Mesenchymal stem cell (in vitro differentiated cells and primary cell): ENCODE results near the gene NEDD9.

Source experiments
- DNase-seq: peaks from one replicate; pipeline ENCODE4 v3.0.0-alpha.2; 2013
- H2AFZ ChIP-seq: one replicate; pipeline ENCODE4 v1.6.1; 2013; ENCODE audit warnings: low read depth, mild to moderate bottlenecking, control low read depth, inconsistent platforms, low read length, moderate library complexity
- H2AK5ac ChIP-seq: 2 replicates; pipeline ENCODE4 v1.6.1; 2013; ENCODE audit warnings: low read length, moderate library complexity, mild to moderate bottlenecking, inconsistent platforms; ENCODE audit not compliant: severe bottlenecking
- H2BK120ac ChIP-seq: one replicate; pipeline ENCODE4 v1.6.1; 2013; ENCODE audit warnings: low read depth, mild to moderate bottlenecking, inconsistent platforms, low read length, moderate library complexity
- H2BK12ac ChIP-seq, 2 experiments: one replicate each; pipeline ENCODE4 v1.6.1; 2013; ENCODE audit warnings: inconsistent platforms in 2 of 2, low read length in 2 of 2, mild to moderate bottlenecking in 2 of 2, moderate library complexity in 2 of 2, control low read depth in 1 of 2
- H2BK15ac ChIP-seq: one replicate; pipeline ENCODE4 v1.6.1; 2013; ENCODE audit warnings: mild to moderate bottlenecking, low read depth, inconsistent platforms; ENCODE audit not compliant: poor library complexity, severe bottlenecking
- H2BK5ac ChIP-seq: 2 replicates; pipeline ENCODE4 v1.6.1; 2013; ENCODE audit warnings: low read depth, mild to moderate bottlenecking, low read length, control low read depth, inconsistent platforms; ENCODE audit not compliant: poor library complexity, severe bottlenecking
- H3K14ac ChIP-seq, 2 experiments: one replicate each; pipeline ENCODE4 v1.6.1; 2013; ENCODE audit warnings: inconsistent platforms in 2 of 2, low read length in 2 of 2, control low read depth in 1 of 2, mild to moderate bottlenecking in 1 of 2, moderate library complexity in 1 of 2
- H3K18ac ChIP-seq, 2 experiments: one replicate each; pipeline ENCODE4 v1.6.1; 2013; ENCODE audit warnings: inconsistent platforms in 2 of 2, low read length in 2 of 2, control low read depth in 1 of 2, low read depth in 1 of 2, mild to moderate bottlenecking in 1 of 2
- H3K23ac ChIP-seq, 2 experiments: one replicate each; pipeline ENCODE4 v1.6.1; 2013; ENCODE audit warnings: inconsistent platforms in 2 of 2, low read length in 2 of 2, mild to moderate bottlenecking in 2 of 2, moderate library complexity in 2 of 2, control low read depth in 1 of 2
- H3K27ac ChIP-seq: 2 replicates; pipeline ENCODE4 v1.5.1; 2013; ENCODE audit warnings: mild to moderate bottlenecking, moderate library complexity, low read length, control low read depth, inconsistent platforms; ENCODE audit not compliant: poor library complexity, severe bottlenecking
- H3K27me3 ChIP-seq, 2 experiments: 2 replicates each; pipeline versions ENCODE4 v1.6.1 to v1.7.0; 2013; ENCODE audit warnings: low read length in 2 of 2, mild to moderate bottlenecking in 2 of 2, moderate library complexity in 2 of 2, control low read depth in 1 of 2, inconsistent platforms in 1 of 2; ENCODE audit not compliant: control insufficient read depth in 1 of 2, insufficient read depth in 1 of 2
- H3K36me3 ChIP-seq, 2 experiments: 2 replicates each; pipeline versions ENCODE4 v1.6.1 to v1.7.0; 2013; ENCODE audit warnings: low read length in 2 of 2, control low read depth in 1 of 2, inconsistent platforms in 1 of 2, low read depth in 1 of 2, mild to moderate bottlenecking in 1 of 2; ENCODE audit not compliant: insufficient read depth in 2 of 2, control insufficient read depth in 1 of 2
- H3K4ac ChIP-seq, 2 experiments: one replicate each; pipeline ENCODE4 v1.6.1; 2013; ENCODE audit warnings: inconsistent platforms in 2 of 2, low read length in 2 of 2, mild to moderate bottlenecking in 2 of 2, moderate library complexity in 2 of 2, control low read depth in 1 of 2, low read depth in 1 of 2
- H3K4me1 ChIP-seq: 2 replicates; pipeline ENCODE4 v1.6.1; 2013; ENCODE audit warnings: low read depth, low read length, control low read depth; ENCODE audit not compliant: control insufficient read depth, insufficient read depth
- H3K4me2 ChIP-seq: 2 replicates; pipeline ENCODE4 v1.6.1; 2013; ENCODE audit warnings: low read length, mild to moderate bottlenecking, inconsistent platforms; ENCODE audit not compliant: poor library complexity, severe bottlenecking
- H3K4me3 ChIP-seq, 2 experiments: 2 replicates each; pipeline versions ENCODE4 v1.5.1 to v1.7.0; 2013; ENCODE audit warnings: low read length in 2 of 2, mild to moderate bottlenecking in 2 of 2, control low read depth in 1 of 2, low read depth in 1 of 2; ENCODE audit not compliant: insufficient read depth in 1 of 2
- H3K79me1 ChIP-seq: replicated peaks from 2 replicates; pipeline ENCODE4 v1.6.1; 2013; ENCODE audit warnings: mild to moderate bottlenecking, control low read depth, low read length, inconsistent platforms; ENCODE audit not compliant: poor library complexity, severe bottlenecking
- H3K9ac ChIP-seq: 2 replicates; pipeline ENCODE4 v1.7.0; 2013; ENCODE audit warnings: mild to moderate bottlenecking, low read length, moderate library complexity
- H3K9me3 ChIP-seq: 2 replicates; pipeline ENCODE4 v1.7.0; 2013; ENCODE audit warnings: mild to moderate bottlenecking, low read length; ENCODE audit not compliant: control insufficient read depth
- H4K8ac ChIP-seq: one replicate; pipeline ENCODE4 v1.6.1; 2013; ENCODE audit warnings: inconsistent platforms, mild to moderate bottlenecking, low read length, moderate library complexity
- H4K91ac ChIP-seq: one replicate; pipeline ENCODE4 v1.6.1; 2013; ENCODE audit warnings: mild to moderate bottlenecking, low read length, inconsistent platforms
- WGBS: methylation state at CpG from one replicate; pipeline ENCODE4 v1.1.7; 2013; ENCODE audit warnings: mixed read lengths; 5-methylcytosine and 5-hydroxymethylcytosine counted together

The NEDD9 gene

DNA sequence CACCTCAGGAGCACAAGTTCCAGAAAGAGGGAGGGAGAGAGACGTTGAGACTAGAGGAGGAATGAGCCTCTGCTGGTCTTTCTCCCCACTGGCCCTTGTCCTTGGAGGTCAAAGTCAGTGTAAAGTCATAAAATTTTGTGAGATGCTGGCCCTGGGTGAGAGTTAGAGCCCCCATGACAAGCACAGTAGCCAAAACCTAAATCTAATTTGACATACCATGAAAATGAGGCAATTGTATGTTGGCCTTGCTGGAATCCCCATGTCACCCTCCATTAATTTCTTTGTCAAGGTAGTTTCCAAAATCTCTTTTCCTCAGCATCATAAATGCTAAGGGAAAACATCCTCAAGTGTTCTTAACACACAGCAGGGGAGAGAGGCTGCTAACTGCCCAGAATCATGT is 17.6 kb upstream of the NEDD9 start:
- Histone ChIP-seq H3K36me3 (no peaks in the 10 kb centered on the region), H4K8ac (no peak overlapping the region), H3K4ac (no peak overlapping the region), H3K9ac (no peak overlapping the region), H3K9me3 (peaks cover 3% of the 10 kb centered on the region), H2BK15ac (no peak overlapping the region), H3K4me2 (no peak overlapping the region), H3K4me1 (peaks cover 16% of the 10 kb centered on the region), H4K91ac (no peak overlapping the region), H3K14ac (no peak overlapping the region), H3K23ac (no peak overlapping the region), H2BK12ac (peak overlapping the region in 1 of 2 experiments; percentile 0), H3K27me3 (no peaks in the 10 kb centered on the region), H2BK120ac (no peak overlapping the region), H3K4me3 (no peak overlapping the region), H2AK5ac (no peak overlapping the region), H3K79me1 (no peaks in the 10 kb centered on the region), H3K27ac (no peak overlapping the region), H2BK5ac (no peak overlapping the region), H3K18ac (no peak overlapping the region), H2AFZ (no peak overlapping the region)
- WGBS = 71% methylated on average over 1 of the region's 1 CpG
- DNase-seq = no peak

- H2AFZ ChIP-seq = no peak overlapping the region
- WGBS = 88% methylated on average over 3 of the region's 3 CpGs
- no peaks in the 10 kb centered on the region for H3K36me3 ChIP-seq
- H3K4me1 ChIP-seq = peaks cover 16% of the 10 kb centered on the region
- no peak overlapping the region for H3K23ac ChIP-seq
- H2BK120ac ChIP-seq = no peak overlapping the region
- H3K18ac ChIP-seq = no peak overlapping the region
- no peak overlapping the region for H3K4me2 ChIP-seq
- peaks cover 3% of the 10 kb centered on the region for H3K9me3 ChIP-seq
- peak overlapping the region; percentile 24 for H2AK5ac ChIP-seq
- H2BK5ac ChIP-seq = no peak overlapping the region
- no peak overlapping the region for H2BK12ac ChIP-seq
- no peaks in the 10 kb centered on the region for H3K27me3 ChIP-seq
- H3K4me3 ChIP-seq = no peak overlapping the region
- no peaks in the 10 kb centered on the region for H3K79me1 ChIP-seq
- no peak for DNase-seq
- no peak overlapping the region for H4K91ac ChIP-seq
- no peak overlapping the region for H3K14ac ChIP-seq
- no peak overlapping the region for H3K9ac ChIP-seq
- H2BK15ac ChIP-seq = no peak overlapping the region
- no peak overlapping the region for H3K27ac ChIP-seq
- no peak overlapping the region for H3K4ac ChIP-seq
- no peak overlapping the region for H4K8ac ChIP-seq
Measured at GRCh38 chr6:11248974-11249761, 16.7 kb upstream of the NEDD9 start.

- Histone ChIP-seq H3K18ac (no peak overlapping the region), H4K91ac (no peak overlapping the region), H3K9me3 (peaks cover 3% of the 10 kb centered on the region), H3K4me2 (no peak overlapping the region), H3K27me3 (no peaks in the 10 kb centered on the region), H2AK5ac (peak overlapping the region; percentile 68), H3K4me3 (no peak overlapping the region), H2BK5ac (no peak overlapping the region), H2BK12ac (no peak overlapping the region), H2AFZ (no peak overlapping the region), H3K36me3 (no peaks in the 10 kb centered on the region), H3K23ac (no peak overlapping the region), H3K4me1 (peaks cover 12% of the 10 kb centered on the region), H2BK120ac (no peak overlapping the region), H3K14ac (no peak overlapping the region), H3K4ac (no peak overlapping the region), H4K8ac (peak overlapping the region; percentile 80), H3K9ac (no peak overlapping the region), H3K27ac (no peak overlapping the region), H3K79me1 (no peaks in the 10 kb centered on the region), H2BK15ac (no peak overlapping the region)
- WGBS = 76% methylated on average over 6 of the region's 6 CpGs
- DNase-seq = no peak
Measured at GRCh38 chr6:11246722-11247121, 14.3 kb upstream of the NEDD9 start.

- H4K91ac ChIP-seq = no peak overlapping the region
- H2AK5ac ChIP-seq = no peak overlapping the region
- no peak overlapping the region for H3K27ac ChIP-seq
- H3K4me1 ChIP-seq = peaks cover 8% of the 10 kb centered on the region
- no peak overlapping the region for H3K23ac ChIP-seq
- DNase-seq = no peak
- H2BK5ac ChIP-seq = no peak overlapping the region
- no peak overlapping the region for H2AFZ ChIP-seq
- no peak overlapping the region for H3K9ac ChIP-seq
- peaks cover 3% of the 10 kb centered on the region for H3K9me3 ChIP-seq
- no peak overlapping the region for H3K4ac ChIP-seq
- no peaks in the 10 kb centered on the region for H3K36me3 ChIP-seq
- 94% methylated on average over 1 of the region's 9 CpGs for WGBS
- no peaks in the 10 kb centered on the region for H3K79me1 ChIP-seq
- H2BK12ac ChIP-seq = no peak overlapping the region
- no peak overlapping the region for H2BK120ac ChIP-seq
- no peak overlapping the region for H2BK15ac ChIP-seq
- H3K18ac ChIP-seq = no peak overlapping the region
- no peak overlapping the region for H4K8ac ChIP-seq
- H3K27me3 ChIP-seq = no peaks in the 10 kb centered on the region
- H3K4me3 ChIP-seq = no peak overlapping the region
- H3K14ac ChIP-seq = no peak overlapping the region
- no peak overlapping the region for H3K4me2 ChIP-seq
Measured at GRCh38 chr6:11245381-11246256, 13.2 kb upstream of the NEDD9 start.
